Heart left ventricle (tissue), 16 donors: ENCODE results near the gene GRIN3B. TPM values are rescaled to one million over a fixed set of nuclear protein-coding genes. Genes with fewer than 3 reads are reported as not detected.

Experiments used
- ATAC-seq, 4 donors: fragments of 200-7000 bp; cut with Tn5 transposase; one replicate each; pipeline ENCODE4 v1.9.1; 2020 to 2022; ENCODE audit warnings: moderate library complexity in 4 of 4, mild to moderate bottlenecking in 3 of 4, moderate number of reproducible peaks in 1 of 4
- DNase-seq, 5 donors: peaks; one replicate each; pipeline ENCODE4 v3.0.0-alpha.2; 2020
- H3K27ac ChIP-seq, 12 donors: fragments of 200-600 bp; sonication (generic) in 4 of 12; one replicate each; pipeline versions ENCODE4 v1.5.0 to v1.8.0; 2016 to 2022; ENCODE audit warnings: mild to moderate bottlenecking in 2 of 12
- H3K27me3 ChIP-seq, 9 donors: fragments of 200-600 bp; sonication (generic) in 2 of 9; one replicate each; pipeline versions ENCODE4 v1.5.1 to v1.8.0; 2016 to 2022; ENCODE audit warnings: mild to moderate bottlenecking in 3 of 9
- H3K36me3 ChIP-seq, 9 donors: fragments of 200-600 bp; sonication (generic) in 2 of 9; one replicate each; pipeline versions ENCODE4 v1.5.0 to v1.8.0; 2018 to 2022; ENCODE audit warnings: mild to moderate bottlenecking in 2 of 9
- H3K4me1 ChIP-seq, 12 donors: fragments of 200-600 bp; sonication (generic) in 4 of 12; one replicate each; pipeline versions ENCODE4 v1.5.0 to v1.8.0; 2016 to 2022; ENCODE audit warnings: mild to moderate bottlenecking in 3 of 12
- H3K4me3 ChIP-seq, 12 donors: fragments of 200-600 bp; sonication (generic) in 4 of 12; one replicate each; pipeline versions ENCODE4 v1.5.0 to v1.8.0; 2017 to 2022; ENCODE audit warnings: mild to moderate bottlenecking in 9 of 12, moderate library complexity in 4 of 12
- H3K9me3 ChIP-seq, 12 donors: fragments of 200-600 bp; sonication (generic) in 4 of 12; one replicate each; pipeline versions ENCODE4 v1.5.0 to v1.8.0; 2016 to 2022; ENCODE audit warnings: mild to moderate bottlenecking in 1 of 12
- POLR2A ChIP-seq, 2 donors: fragments of 450-650 bp; IDR thresholded peaks; one replicate each; pipeline ENCODE4 v1.6.1; 2017; ENCODE audit warnings: antibody characterized with exemption in 2 of 2, mild to moderate bottlenecking in 2 of 2, moderate library complexity in 2 of 2
- WGBS, 4 donors: extraction: QIAGEN DNeasy Blood & Tissue Kit in 2 of 4; methylation state at CpG; one replicate each; pipeline versions ENCODE4 v1.1.5 to v1.1.7; 2013 to 2018; 5-methylcytosine and 5-hydroxymethylcytosine counted together
- intact Hi-C, 10 donors: fragments of 100-400 bp; cut with DNase I; formaldehyde crosslinking; loops; one replicate each; pipeline versions ENCODE4 v1.11.1 to v1.14.2; 2022
- polyA plus RNA-seq, 2 donors: library from polyadenylated mRNA; stranded (reverse); fragments of 200-250 nt; gene quantifications; one replicate each; pipeline ENCODE4 v1.2.3, GENCODE V29; 2013
- total RNA-seq, 9 donors: library from RNA; depleted of rRNA in 2 of 9; stranded (reverse); fragments of >200 nt in 2 of 9; fragmentation: NEBNext Ultra II Directional in 3 of 9; extraction: Animal tissue kit (Norgen Biotek cat#: 25700) in 3 of 9; gene quantifications; one replicate each; pipeline versions ENCODE4 v1.1.0 to v1.2.4, GENCODE V29; 2016 to 2023
- TF ChIP-seq, protein P1 (sequence below), 12 donors: fragments of 200-600 bp; sonication (generic) in 4 of 12; IDR thresholded peaks; one replicate each; pipeline versions ENCODE4 v1.5.0 to v1.8.0; 2018 to 2022; ENCODE audit warnings: antibody characterized with exemption in 12 of 12, mild to moderate bottlenecking in 5 of 12
- donor health status: ischemic (EF 13 %, LVEDD 7.1; RV severe dilation, severe dysfunction).
- donor health status: healthy with polysubstance abuse.
- donor health status: DM: no; HTN: yes; CAD: no.
- donor health status: DM: no; HTN: no; CAD: no.
- donor health status: ischemic (EF 25% LVEDD 6.9; RV normal size, moderate dysfunction).
- donor health status: ischemic (EF 25% LVEDD 5.7; RV mildly dilated, moderate dysfunction).
- donor health status: healthy.
- donor health status: DM: yes; HTN: yes; CAD: no.
- donor health status: ischemic (EF 35%, LVEDD 5.7; RV mildly dilated, moderate dysfunction).
- donor health status: nonischemic (EF 11% LVEDD 7.7; RV severe dilation, severe dysfunction).
- donor health status: DM: yes; HTN: yes; CAD: no.
- donor health status: PGD.
- donor health status: ischemic (EF 29% LVEDD 5.4; RV normal size, mild dysfunction).
- donor health status: nonischemic (EF 23%, LVEDD 6.1; RV moderate dilation, normal function).

Gene GRIN3B
- total and polyA plus RNA-seq, 11 donors: 0.01 to 0.51 (median 0.09) TPM; not detected in 8

GRCh38 chr19:1040476-1041271 lies 40.5 kb downstream of the GRIN3B start:
- Histone ChIP-seq H3K4me1 (peaks cover 3 to 53% (median 22%) of the 10 kb centered on the region in 12 donors), H3K27me3 (no peaks in the 10 kb centered on the region), H3K36me3 (peaks cover 0 to 26% (median 16%) of the 10 kb centered on the region in 9 donors), H3K27ac (peak overlapping the region in 7 of 12 donors; percentile 21 to 75 (median 47)), H3K9me3 (no peaks in the 10 kb centered on the region), H3K4me3 (peak overlapping the region; percentile 25 to 82 (median 62))
- ATAC-seq (peak; percentile 68 to 78 (median 72)), DNase-seq (peak; percentile 90 to 95 (median 94))
- WGBS, 4 donors: 2 to 5% (median 3%) methylated on average over 16 to 27 of the region's 27 CpGs
- intact Hi-C loops: loop anchor here in 2 of 10 donors (5.0 kb wide), 2 partner anchors 52 to 57 kb away; partner anchors contain the start of gene POLR2E (in 1 of the 2)
- TF ChIP-seq, protein P1, sequence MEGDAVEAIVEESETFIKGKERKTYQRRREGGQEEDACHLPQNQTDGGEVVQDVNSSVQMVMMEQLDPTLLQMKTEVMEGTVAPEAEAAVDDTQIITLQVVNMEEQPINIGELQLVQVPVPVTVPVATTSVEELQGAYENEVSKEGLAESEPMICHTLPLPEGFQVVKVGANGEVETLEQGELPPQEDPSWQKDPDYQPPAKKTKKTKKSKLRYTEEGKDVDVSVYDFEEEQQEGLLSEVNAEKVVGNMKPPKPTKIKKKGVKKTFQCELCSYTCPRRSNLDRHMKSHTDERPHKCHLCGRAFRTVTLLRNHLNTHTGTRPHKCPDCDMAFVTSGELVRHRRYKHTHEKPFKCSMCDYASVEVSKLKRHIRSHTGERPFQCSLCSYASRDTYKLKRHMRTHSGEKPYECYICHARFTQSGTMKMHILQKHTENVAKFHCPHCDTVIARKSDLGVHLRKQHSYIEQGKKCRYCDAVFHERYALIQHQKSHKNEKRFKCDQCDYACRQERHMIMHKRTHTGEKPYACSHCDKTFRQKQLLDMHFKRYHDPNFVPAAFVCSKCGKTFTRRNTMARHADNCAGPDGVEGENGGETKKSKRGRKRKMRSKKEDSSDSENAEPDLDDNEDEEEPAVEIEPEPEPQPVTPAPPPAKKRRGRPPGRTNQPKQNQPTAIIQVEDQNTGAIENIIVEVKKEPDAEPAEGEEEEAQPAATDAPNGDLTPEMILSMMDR (IDR thresholded peaks at IDR 0.05): no peak
- no peak for TF ChIP-seq POLR2A (IDR thresholded peaks at IDR 0.05)

DNA sequence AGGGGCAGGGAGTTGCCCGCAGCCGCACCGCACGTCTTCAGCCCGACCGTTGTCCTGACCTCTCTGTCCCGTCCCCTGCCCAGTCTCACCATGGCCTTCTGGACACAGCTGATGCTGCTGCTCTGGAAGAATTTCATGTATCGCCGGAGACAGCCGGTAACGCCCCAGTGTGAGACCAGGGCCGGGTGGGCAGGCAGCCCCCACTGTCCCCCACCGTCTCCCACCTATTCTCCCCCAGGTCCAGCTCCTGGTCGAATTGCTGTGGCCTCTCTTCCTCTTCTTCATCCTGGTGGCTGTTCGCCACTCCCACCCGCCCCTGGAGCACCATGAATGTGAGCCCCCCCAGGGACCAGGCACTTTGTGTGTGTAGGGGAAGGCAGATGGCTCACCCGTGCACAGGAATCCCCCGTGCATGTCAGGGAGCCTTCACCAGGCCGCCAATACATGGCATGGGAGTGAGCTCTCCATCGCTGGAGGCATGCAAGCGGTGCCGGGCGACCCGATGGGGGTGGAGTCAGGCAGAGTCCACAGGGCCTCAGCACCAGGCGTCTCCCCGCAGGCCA lies 41.1 kb downstream of the GRIN3B start:
- H3K4me3 ChIP-seq: peak overlapping the region in 11 of 12 donors; percentile 32 to 82 (median 63)
- no peak for ATAC-seq
- peaks cover 3 to 53% (median 22%) of the 10 kb centered on the region in 12 donors for H3K4me1 ChIP-seq

GRCh38 chr19:1041835-1042685 lies 41.8 kb downstream of the GRIN3B start:
- no peak for DNase-seq
- H3K4me1 ChIP-seq: peaks cover 3 to 49% (median 22%) of the 10 kb centered on the region in 12 donors
- 66 to 76% (median 71%) methylated on average over 22 to 43 of the region's 43 CpGs for WGBS, 4 donors
- intact Hi-C loops: loop anchor here in 2 of 10 donors (5.0 kb wide), 2 partner anchors 50 to 55 kb away; partner anchors contain the start of gene POLR2E (in 1 of the 2)
- peaks cover 0 to 17% (median 7%) of the 10 kb centered on the region in 9 donors for H3K36me3 ChIP-seq
- ATAC-seq: no peak
- H3K9me3 ChIP-seq: no peaks in the 10 kb centered on the region
- no peaks in the 10 kb centered on the region for H3K27me3 ChIP-seq
- TF ChIP-seq POLR2A (IDR thresholded peaks at IDR 0.05): no peak
- TF ChIP-seq, protein P1 (IDR thresholded peaks at IDR 0.05): no peak
- H3K4me3 ChIP-seq: peak overlapping the region in 2 of 12 donors; percentile 70 to 72
- no peak overlapping the region for H3K27ac ChIP-seq

More for the DNA sequence above, 41.1 kb downstream of the GRIN3B start:
- intact Hi-C loops: loop anchor here in 2 of 10 donors (5.0 kb wide), 2 partner anchors 51 to 56 kb away; partner anchors contain the start of gene POLR2E (in 1 of the 2)
- TF ChIP-seq, protein P1 (IDR thresholded peaks at IDR 0.05): no peak
- TF ChIP-seq POLR2A (IDR thresholded peaks at IDR 0.05): no peak
- DNase-seq: no peak
- 1 to 38% (median 37%) methylated on average over 13 to 26 of the region's 26 CpGs for WGBS, 4 donors
- no peaks in the 10 kb centered on the region for H3K27me3 ChIP-seq
- H3K9me3 ChIP-seq: no peaks in the 10 kb centered on the region
- H3K36me3 ChIP-seq: peaks cover 0 to 21% (median 10%) of the 10 kb centered on the region in 9 donors
- H3K27ac ChIP-seq: peak overlapping the region in 1 of 12 donors; percentile 21
